ENCODE results near the gene ANKRD62. TPM values are rescaled to one million over a fixed set of nuclear protein-coding genes. Genes with fewer than 3 reads are reported as not detected.

The ANKRD62 gene
- total RNA-seq, 1 experiment from 2014 or later, result not detected

GRCh38 chr18:12049978-12050811 lies 43.4 kb upstream of the ANKRD62 start:
- Histone ChIP-seq H3K27ac (ENCODE audit: low read length) (no peak overlapping the region), H3K9me3 (ENCODE audit: control insufficient read depth, insufficient read depth, low read depth, low read length) (no peaks in the 10 kb centered on the region), H3K27me3 (ENCODE audit: control insufficient read depth, insufficient read depth, low read length) (no peaks in the 10 kb centered on the region), H3K4me1 (ENCODE audit: control insufficient read depth, insufficient read depth, low read length) (no peaks in the 10 kb centered on the region), H3K36me3 (ENCODE audit: control insufficient read depth, insufficient read depth, low read length) (no peaks in the 10 kb centered on the region), H3K4me3 (ENCODE audit: low read depth in 2 of 2, low read length in 2 of 2) (no peak overlapping the region)
- in situ Hi-C loops (cut with HindIII; ENCODE audit: low pct_unique_long_range_greater_than_20kb, low sequenced_read_pairs) (no loop called here), intact Hi-C loops (cut with micrococcal nuclease; ENCODE audit: unreplicated experiment) (no loop called here)
- POLR2A ChIA-PET, result no interaction called here
- no peak for DNase-seq (ENCODE audit: low read depth, low spot score)
- no peak for ATAC-seq
- no TSS peak for BruUV-seq (replicated peaks)
- no peak for TF ChIP-seq CTCF (IDR thresholded peaks at IDR 0.05)
- no peak for TF ChIP-seq TCF7L2 (IDR thresholded peaks at IDR 0.05; ENCODE audit: low read depth, low read length)
- TF ChIP-seq SIN3A (IDR thresholded peaks at IDR 0.05; ENCODE audit: borderline replicate concordance, insufficient read depth, low read depth, low read length), result no peak
- TF ChIP-seq, protein P1, sequence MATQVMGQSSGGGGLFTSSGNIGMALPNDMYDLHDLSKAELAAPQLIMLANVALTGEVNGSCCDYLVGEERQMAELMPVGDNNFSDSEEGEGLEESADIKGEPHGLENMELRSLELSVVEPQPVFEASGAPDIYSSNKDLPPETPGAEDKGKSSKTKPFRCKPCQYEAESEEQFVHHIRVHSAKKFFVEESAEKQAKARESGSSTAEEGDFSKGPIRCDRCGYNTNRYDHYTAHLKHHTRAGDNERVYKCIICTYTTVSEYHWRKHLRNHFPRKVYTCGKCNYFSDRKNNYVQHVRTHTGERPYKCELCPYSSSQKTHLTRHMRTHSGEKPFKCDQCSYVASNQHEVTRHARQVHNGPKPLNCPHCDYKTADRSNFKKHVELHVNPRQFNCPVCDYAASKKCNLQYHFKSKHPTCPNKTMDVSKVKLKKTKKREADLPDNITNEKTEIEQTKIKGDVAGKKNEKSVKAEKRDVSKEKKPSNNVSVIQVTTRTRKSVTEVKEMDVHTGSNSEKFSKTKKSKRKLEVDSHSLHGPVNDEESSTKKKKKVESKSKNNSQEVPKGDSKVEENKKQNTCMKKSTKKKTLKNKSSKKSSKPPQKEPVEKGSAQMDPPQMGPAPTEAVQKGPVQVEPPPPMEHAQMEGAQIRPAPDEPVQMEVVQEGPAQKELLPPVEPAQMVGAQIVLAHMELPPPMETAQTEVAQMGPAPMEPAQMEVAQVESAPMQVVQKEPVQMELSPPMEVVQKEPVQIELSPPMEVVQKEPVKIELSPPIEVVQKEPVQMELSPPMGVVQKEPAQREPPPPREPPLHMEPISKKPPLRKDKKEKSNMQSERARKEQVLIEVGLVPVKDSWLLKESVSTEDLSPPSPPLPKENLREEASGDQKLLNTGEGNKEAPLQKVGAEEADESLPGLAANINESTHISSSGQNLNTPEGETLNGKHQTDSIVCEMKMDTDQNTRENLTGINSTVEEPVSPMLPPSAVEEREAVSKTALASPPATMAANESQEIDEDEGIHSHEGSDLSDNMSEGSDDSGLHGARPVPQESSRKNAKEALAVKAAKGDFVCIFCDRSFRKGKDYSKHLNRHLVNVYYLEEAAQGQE (IDR thresholded peaks at IDR 0.05; ENCODE audit: insufficient read depth in 1 of 2, low read depth in 2 of 2, low read length in 1 of 2), result no peak
- TF ChIP-seq POLR2AphosphoS5 (IDR thresholded peaks at IDR 0.05; ENCODE audit: low read depth, low read length), result no peak
- CTCF ChIA-PET, result no interaction called here

- no TSS peak for BruUV-seq (replicated peaks)
Measured at GRCh38 chr18:12052866-12053265, 40.8 kb upstream of the ANKRD62 start.

More at GRCh38 chr18:12052866-12053265, 40.8 kb upstream of the ANKRD62 start:
- TF ChIP-seq POLR2AphosphoS5 (IDR thresholded peaks at IDR 0.05; ENCODE audit: low read depth, low read length), result no peak
- no peak for TF ChIP-seq CTCF (IDR thresholded peaks at IDR 0.05)
- no peak for TF ChIP-seq SIN3A (IDR thresholded peaks at IDR 0.05; ENCODE audit: borderline replicate concordance, insufficient read depth, low read depth, low read length)
- TF ChIP-seq, protein P1 (IDR thresholded peaks at IDR 0.05; ENCODE audit: insufficient read depth in 1 of 2, low read depth in 2 of 2, low read length in 1 of 2), result no peak
- TF ChIP-seq TCF7L2 (IDR thresholded peaks at IDR 0.05; ENCODE audit: low read depth, low read length), result no peak
- in situ Hi-C loops (cut with HindIII; ENCODE audit: low pct_unique_long_range_greater_than_20kb, low sequenced_read_pairs) (no loop called here), intact Hi-C loops (cut with micrococcal nuclease; ENCODE audit: unreplicated experiment) (no loop called here)
- H3K4me1 ChIP-seq (ENCODE audit: control insufficient read depth, insufficient read depth, low read length), result no peaks in the 10 kb centered on the region
- H3K4me3 ChIP-seq (ENCODE audit: low read depth in 2 of 2, low read length in 2 of 2), result no peak overlapping the region
- ATAC-seq, result no peak
- no peaks in the 10 kb centered on the region for H3K27me3 ChIP-seq (ENCODE audit: control insufficient read depth, insufficient read depth, low read length)
- DNase-seq (ENCODE audit: low read depth, low spot score), result no peak
- H3K9me3 ChIP-seq (ENCODE audit: control insufficient read depth, insufficient read depth, low read depth, low read length), result no peaks in the 10 kb centered on the region
- CTCF ChIA-PET, result no interaction called here
- no peak overlapping the region for H3K27ac ChIP-seq (ENCODE audit: low read length)
- POLR2A ChIA-PET, result no interaction called here
- no peaks in the 10 kb centered on the region for H3K36me3 ChIP-seq (ENCODE audit: control insufficient read depth, insufficient read depth, low read length)

Data from Panc1 (cell line).